Mammary epithelial cell (primary cell): ENCODE measurements around the gene UBE2I.

Source experiments
- EZH2 ChIP-seq: IDR thresholded peaks from 2 replicates; pipeline ENCODE4 v1.6.1; 2012; ENCODE audit warnings: low read length, inconsistent platforms, borderline replicate concordance
- TF ChIP-seq, protein P1 (sequence below), 2 donors: IDR thresholded peaks in 1 of 2; conservative IDR thresholded peaks in 1 of 2; 2 replicates each; pipeline ENCODE4 v1.5.1; 2011 to 2012; ENCODE audit warnings: inconsistent platforms in 2 of 2, low read length in 2 of 2, mild to moderate bottlenecking in 2 of 2, control low read depth in 1 of 2, low read depth in 1 of 2; ENCODE audit not compliant: insufficient read depth in 1 of 2; ENCODE audit errors: extremely low read depth in 1 of 2

DNA sequence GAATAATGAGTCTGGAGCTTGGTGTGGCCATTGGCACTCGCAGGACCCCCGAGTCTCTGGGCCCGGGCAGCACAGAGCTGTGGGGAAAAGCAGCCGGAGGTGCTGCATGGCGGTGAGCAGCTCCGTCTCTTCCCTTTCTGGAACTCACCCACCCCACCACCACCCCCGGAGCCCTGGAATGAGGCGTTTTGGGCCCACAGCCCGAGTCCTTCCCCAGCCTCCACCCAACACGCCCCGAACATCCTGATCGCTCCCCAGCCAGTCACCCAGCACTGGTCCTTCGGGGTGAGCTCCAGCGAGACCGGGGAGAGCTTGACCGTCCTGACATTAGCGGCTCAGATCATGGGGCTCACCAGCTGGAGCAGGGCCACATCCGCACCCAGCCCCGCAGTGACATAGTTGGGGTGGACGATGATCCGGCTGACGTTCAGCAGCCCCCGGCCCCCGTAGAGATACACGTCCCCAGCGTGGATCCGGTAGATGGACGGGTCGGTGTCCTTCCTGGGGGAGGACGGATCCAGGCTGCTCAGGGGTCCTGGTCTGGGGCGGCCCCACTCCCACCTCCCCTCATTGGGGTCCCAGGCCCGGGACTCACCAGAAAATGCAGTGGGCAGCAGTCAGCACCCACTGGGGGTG, 47.1 kb upstream of the UBE2I start:
- TF ChIP-seq, protein P1, sequence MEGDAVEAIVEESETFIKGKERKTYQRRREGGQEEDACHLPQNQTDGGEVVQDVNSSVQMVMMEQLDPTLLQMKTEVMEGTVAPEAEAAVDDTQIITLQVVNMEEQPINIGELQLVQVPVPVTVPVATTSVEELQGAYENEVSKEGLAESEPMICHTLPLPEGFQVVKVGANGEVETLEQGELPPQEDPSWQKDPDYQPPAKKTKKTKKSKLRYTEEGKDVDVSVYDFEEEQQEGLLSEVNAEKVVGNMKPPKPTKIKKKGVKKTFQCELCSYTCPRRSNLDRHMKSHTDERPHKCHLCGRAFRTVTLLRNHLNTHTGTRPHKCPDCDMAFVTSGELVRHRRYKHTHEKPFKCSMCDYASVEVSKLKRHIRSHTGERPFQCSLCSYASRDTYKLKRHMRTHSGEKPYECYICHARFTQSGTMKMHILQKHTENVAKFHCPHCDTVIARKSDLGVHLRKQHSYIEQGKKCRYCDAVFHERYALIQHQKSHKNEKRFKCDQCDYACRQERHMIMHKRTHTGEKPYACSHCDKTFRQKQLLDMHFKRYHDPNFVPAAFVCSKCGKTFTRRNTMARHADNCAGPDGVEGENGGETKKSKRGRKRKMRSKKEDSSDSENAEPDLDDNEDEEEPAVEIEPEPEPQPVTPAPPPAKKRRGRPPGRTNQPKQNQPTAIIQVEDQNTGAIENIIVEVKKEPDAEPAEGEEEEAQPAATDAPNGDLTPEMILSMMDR (conservative IDR thresholded peaks at IDR 0.05 in 1 of 2, IDR thresholded peaks at IDR 0.05 in 1 of 2; ENCODE audit: extremely low read depth in 1 of 2, insufficient read depth in 1 of 2, low read depth in 1 of 2, low read length in 2 of 2): no peak
- no peak for TF ChIP-seq EZH2
